WTC11 (cell line): Measurements from ENCODE around the gene SLC25A17. TPM values are rescaled to one million over a fixed set of nuclear protein-coding genes. Genes with fewer than 3 reads are reported as not detected.

Experiments
- ATAC-seq: fragments of 200-7000 bp; cut with Tn5 transposase; 2 replicates; pipeline ENCODE4 v1.10.0; 2021; ENCODE audit warnings: mild to moderate bottlenecking, moderate library complexity
- CTCF ChIA-PET: fragments of 300-600 bp; sonication (Branson Sonifier 250); formaldehyde crosslinking; loops from one replicate; lab custom pipeline; 2021; ENCODE audit warnings: antibody characterized with exemption; lab: Charles Lee
- POLR2A ChIA-PET: fragments of 350-600 bp; sonication (Branson Sonifier 250); formaldehyde crosslinking; loops from one replicate; lab custom pipeline; 2021; ENCODE audit warnings: antibody characterized with exemption; lab: Charles Lee
- DNase-seq: peaks from one replicate; pipeline ENCODE4 v3.0.0; 2021; ENCODE audit warnings: low spot score
- H3K27ac Mint-ChIP-seq: 2 replicates; pipeline ENCODE4 v1.8.0; 2021; ENCODE audit warnings: mixed read lengths
- H3K27me3 Mint-ChIP-seq: 2 replicates; pipeline ENCODE4 v1.8.0; 2021; ENCODE audit warnings: low read depth, mild to moderate bottlenecking, moderate library complexity, mixed read lengths
- H3K36me3 Mint-ChIP-seq: 2 replicates; pipeline ENCODE4 v1.8.0; 2021; ENCODE audit warnings: mixed read lengths
- H3K4me1 Mint-ChIP-seq: 2 replicates; pipeline ENCODE4 v1.8.0; 2022; ENCODE audit warnings: mixed read lengths
- H3K4me3 Mint-ChIP-seq: 2 replicates; pipeline ENCODE4 v1.8.0; 2021; ENCODE audit warnings: mild to moderate bottlenecking, moderate library complexity, mixed read lengths
- H3K9me3 Mint-ChIP-seq: 2 replicates; pipeline ENCODE4 v1.8.0; 2021; ENCODE audit warnings: mixed read lengths
- E2F5 ChIP-seq: sonication (generic); formaldehyde crosslinking; IDR thresholded peaks from 2 replicates; pipeline ENCODE4 v1.8.1; 2022; ENCODE audit warnings: mild to moderate bottlenecking, moderate library complexity, missing genetic modification reagents
- FOXJ3 ChIP-seq: sonication (generic); formaldehyde crosslinking; IDR thresholded peaks from 2 replicates; pipeline ENCODE4 v1.9.0; 2021; ENCODE audit warnings: missing genetic modification reagents, mild to moderate bottlenecking, borderline replicate concordance
- FOXP1 ChIP-seq: sonication (generic); formaldehyde crosslinking; IDR thresholded peaks from 2 replicates; pipeline ENCODE4 v1.8.0; 2022; ENCODE audit warnings: missing genetic modification reagents, mild to moderate bottlenecking, moderate library complexity, borderline replicate concordance
- FOXP4 ChIP-seq: sonication (generic); formaldehyde crosslinking; IDR thresholded peaks from 2 replicates; pipeline ENCODE4 v1.8.0; 2022; ENCODE audit warnings: mild to moderate bottlenecking, missing genetic modification reagents
- HMGA2 ChIP-seq: fragments of 250-450 bp; sonication (Bioruptor Pico); IDR thresholded peaks from 2 replicates; pipeline ENCODE4 v1.4.0; 2021; ENCODE audit warnings: mild to moderate bottlenecking, moderate library complexity
- IRF2 ChIP-seq: sonication (generic); formaldehyde crosslinking; IDR thresholded peaks from 2 replicates; pipeline ENCODE4 v1.8.0; 2022; ENCODE audit warnings: low read depth, missing genetic modification reagents, borderline replicate concordance
- KAT7 ChIP-seq: sonication (generic); formaldehyde crosslinking; IDR thresholded peaks from 2 replicates; pipeline ENCODE4 v1.8.1; 2023; ENCODE audit warnings: missing genetic modification reagents, mild to moderate bottlenecking, borderline replicate concordance
- MYBL2 ChIP-seq: sonication (generic); formaldehyde crosslinking; IDR thresholded peaks from 2 replicates; pipeline ENCODE4 v1.8.1; 2023; ENCODE audit warnings: mild to moderate bottlenecking, moderate library complexity, missing genetic modification reagents
- NFYB ChIP-seq: sonication (generic); formaldehyde crosslinking; conservative IDR thresholded peaks from 2 replicates; pipeline ENCODE4 v1.8.0; 2022; ENCODE audit warnings: low read depth, missing genetic modification reagents
- NR1H2 ChIP-seq: sonication (generic); formaldehyde crosslinking; IDR thresholded peaks from 2 replicates; pipeline ENCODE4 v1.9.0; 2021; ENCODE audit warnings: mild to moderate bottlenecking, moderate library complexity, missing genetic modification reagents
- SMAD3 ChIP-seq: sonication (generic); formaldehyde crosslinking; IDR thresholded peaks from 2 replicates; pipeline ENCODE4 v1.8.0; 2022; ENCODE audit warnings: missing genetic modification reagents, mild to moderate bottlenecking, borderline replicate concordance
- ZNF232 ChIP-seq: sonication (generic); formaldehyde crosslinking; IDR thresholded peaks from 2 replicates; pipeline ENCODE4 v1.8.0; 2022; ENCODE audit warnings: mild to moderate bottlenecking, missing genetic modification reagents
- total RNA-seq: library from RNA; stranded (reverse); gene quantifications from 3 replicates; pipeline ENCODE4 v1.2.3, GENCODE V29; 2021
- TF ChIP-seq, protein P1 (sequence below): sonication (generic); formaldehyde crosslinking; IDR thresholded peaks from 2 replicates; pipeline ENCODE4 v1.8.0; 2023; ENCODE audit warnings: missing genetic modification reagents, mild to moderate bottlenecking, borderline replicate concordance
- TF ChIP-seq, protein P2 (sequence below): sonication (generic); formaldehyde crosslinking; IDR thresholded peaks from 2 replicates; pipeline ENCODE4 v1.8.1; 2022; ENCODE audit warnings: low read depth, mild to moderate bottlenecking, moderate library complexity, missing genetic modification reagents, borderline replicate concordance
- TF ChIP-seq, protein P3 (sequence below): sonication (generic); formaldehyde crosslinking; IDR thresholded peaks from 2 replicates; pipeline ENCODE4 v1.8.0; 2022; ENCODE audit warnings: missing genetic modification reagents

The SLC25A17 gene
- total RNA-seq, 1 experiment from 2014 or later = 29.6 TPM

DNA sequence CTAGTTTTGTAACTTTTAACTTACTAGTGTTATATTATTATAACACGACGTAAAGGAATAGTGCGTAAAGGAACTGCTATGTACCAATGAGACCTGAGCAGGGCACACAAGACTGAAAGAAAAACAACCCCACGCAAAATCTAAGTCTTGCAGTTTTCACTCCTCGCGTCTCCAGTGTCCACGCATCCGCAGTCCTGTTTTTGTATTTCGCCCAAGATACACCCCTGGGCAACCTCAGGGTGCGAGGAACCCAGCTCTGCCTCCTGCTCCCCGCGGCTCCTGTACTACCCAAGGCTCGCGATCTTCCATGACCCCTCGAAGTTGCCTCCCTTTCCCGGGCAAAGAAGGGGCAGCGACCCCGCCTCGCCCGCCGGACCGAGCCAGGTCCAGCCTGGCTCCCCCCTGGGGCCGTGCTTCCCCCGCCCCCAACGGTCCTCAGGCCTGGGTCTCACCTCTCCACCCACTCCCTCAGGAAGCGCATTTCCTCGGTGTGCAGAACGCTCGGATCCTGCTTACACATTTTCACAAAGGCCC is 36.9 kb upstream of the SLC25A17 start:
- Mint-ChIP-seq H3K4me3 (peak overlapping the region; percentile 99), H3K9me3 (no peaks in the 10 kb centered on the region), H3K4me1 (peaks cover 33% of the 10 kb centered on the region), H3K27ac (peak overlapping the region; percentile 100)
- POLR2A ChIA-PET = interaction anchor here (0.6 to 1.5 kb wide), 5 partner anchors 43 to 251 kb away, joined by 3 to 4 read pairs (median 3); partner anchors contain the start of gene MRTFA
- CTCF ChIA-PET = interaction anchor here (0.6 to 2.0 kb wide), 5 partner anchors 43 to 529 kb away, joined by 3 to 6 read pairs (median 5); no protein-coding TSS in a partner anchor
- peak; percentile 61 for DNase-seq
- ATAC-seq = peak; percentile 47
- no peak for TF ChIP-seq ZNF232 (CRISPR knock-in tag)
- TF ChIP-seq, protein P1, sequence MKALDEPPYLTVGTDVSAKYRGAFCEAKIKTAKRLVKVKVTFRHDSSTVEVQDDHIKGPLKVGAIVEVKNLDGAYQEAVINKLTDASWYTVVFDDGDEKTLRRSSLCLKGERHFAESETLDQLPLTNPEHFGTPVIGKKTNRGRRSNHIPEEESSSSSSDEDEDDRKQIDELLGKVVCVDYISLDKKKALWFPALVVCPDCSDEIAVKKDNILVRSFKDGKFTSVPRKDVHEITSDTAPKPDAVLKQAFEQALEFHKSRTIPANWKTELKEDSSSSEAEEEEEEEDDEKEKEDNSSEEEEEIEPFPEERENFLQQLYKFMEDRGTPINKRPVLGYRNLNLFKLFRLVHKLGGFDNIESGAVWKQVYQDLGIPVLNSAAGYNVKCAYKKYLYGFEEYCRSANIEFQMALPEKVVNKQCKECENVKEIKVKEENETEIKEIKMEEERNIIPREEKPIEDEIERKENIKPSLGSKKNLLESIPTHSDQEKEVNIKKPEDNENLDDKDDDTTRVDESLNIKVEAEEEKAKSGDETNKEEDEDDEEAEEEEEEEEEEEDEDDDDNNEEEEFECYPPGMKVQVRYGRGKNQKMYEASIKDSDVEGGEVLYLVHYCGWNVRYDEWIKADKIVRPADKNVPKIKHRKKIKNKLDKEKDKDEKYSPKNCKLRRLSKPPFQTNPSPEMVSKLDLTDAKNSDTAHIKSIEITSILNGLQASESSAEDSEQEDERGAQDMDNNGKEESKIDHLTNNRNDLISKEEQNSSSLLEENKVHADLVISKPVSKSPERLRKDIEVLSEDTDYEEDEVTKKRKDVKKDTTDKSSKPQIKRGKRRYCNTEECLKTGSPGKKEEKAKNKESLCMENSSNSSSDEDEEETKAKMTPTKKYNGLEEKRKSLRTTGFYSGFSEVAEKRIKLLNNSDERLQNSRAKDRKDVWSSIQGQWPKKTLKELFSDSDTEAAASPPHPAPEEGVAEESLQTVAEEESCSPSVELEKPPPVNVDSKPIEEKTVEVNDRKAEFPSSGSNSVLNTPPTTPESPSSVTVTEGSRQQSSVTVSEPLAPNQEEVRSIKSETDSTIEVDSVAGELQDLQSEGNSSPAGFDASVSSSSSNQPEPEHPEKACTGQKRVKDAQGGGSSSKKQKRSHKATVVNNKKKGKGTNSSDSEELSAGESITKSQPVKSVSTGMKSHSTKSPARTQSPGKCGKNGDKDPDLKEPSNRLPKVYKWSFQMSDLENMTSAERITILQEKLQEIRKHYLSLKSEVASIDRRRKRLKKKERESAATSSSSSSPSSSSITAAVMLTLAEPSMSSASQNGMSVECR = no peak
- no peak for TF ChIP-seq FOXP4 (CRISPR knock-in tag)
- no peak for TF ChIP-seq FOXJ3 (CRISPR knock-in tag)
- TF ChIP-seq HMGA2 (CRISPR knock-in tag) = no peak
- TF ChIP-seq SMAD3 (CRISPR knock-in tag) = no peak
- no peak for TF ChIP-seq NR1H2 (CRISPR knock-in tag)
- TF ChIP-seq E2F5 (CRISPR knock-in tag) = 0 out of 2 replicates have a peak, but pooled peaks have one; percentile 56
- TF ChIP-seq, protein P2, sequence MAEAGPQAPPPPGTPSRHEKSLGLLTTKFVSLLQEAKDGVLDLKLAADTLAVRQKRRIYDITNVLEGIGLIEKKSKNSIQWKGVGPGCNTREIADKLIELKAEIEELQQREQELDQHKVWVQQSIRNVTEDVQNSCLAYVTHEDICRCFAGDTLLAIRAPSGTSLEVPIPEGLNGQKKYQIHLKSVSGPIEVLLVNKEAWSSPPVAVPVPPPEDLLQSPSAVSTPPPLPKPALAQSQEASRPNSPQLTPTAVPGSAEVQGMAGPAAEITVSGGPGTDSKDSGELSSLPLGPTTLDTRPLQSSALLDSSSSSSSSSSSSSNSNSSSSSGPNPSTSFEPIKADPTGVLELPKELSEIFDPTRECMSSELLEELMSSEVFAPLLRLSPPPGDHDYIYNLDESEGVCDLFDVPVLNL (CRISPR knock-in tag) = no peak
- TF ChIP-seq NFYB (CRISPR knock-in tag) = no peak
- TF ChIP-seq MYBL2 = 0 out of 2 replicates have a peak, but pooled peaks have one; percentile 64
- TF ChIP-seq, protein P3, sequence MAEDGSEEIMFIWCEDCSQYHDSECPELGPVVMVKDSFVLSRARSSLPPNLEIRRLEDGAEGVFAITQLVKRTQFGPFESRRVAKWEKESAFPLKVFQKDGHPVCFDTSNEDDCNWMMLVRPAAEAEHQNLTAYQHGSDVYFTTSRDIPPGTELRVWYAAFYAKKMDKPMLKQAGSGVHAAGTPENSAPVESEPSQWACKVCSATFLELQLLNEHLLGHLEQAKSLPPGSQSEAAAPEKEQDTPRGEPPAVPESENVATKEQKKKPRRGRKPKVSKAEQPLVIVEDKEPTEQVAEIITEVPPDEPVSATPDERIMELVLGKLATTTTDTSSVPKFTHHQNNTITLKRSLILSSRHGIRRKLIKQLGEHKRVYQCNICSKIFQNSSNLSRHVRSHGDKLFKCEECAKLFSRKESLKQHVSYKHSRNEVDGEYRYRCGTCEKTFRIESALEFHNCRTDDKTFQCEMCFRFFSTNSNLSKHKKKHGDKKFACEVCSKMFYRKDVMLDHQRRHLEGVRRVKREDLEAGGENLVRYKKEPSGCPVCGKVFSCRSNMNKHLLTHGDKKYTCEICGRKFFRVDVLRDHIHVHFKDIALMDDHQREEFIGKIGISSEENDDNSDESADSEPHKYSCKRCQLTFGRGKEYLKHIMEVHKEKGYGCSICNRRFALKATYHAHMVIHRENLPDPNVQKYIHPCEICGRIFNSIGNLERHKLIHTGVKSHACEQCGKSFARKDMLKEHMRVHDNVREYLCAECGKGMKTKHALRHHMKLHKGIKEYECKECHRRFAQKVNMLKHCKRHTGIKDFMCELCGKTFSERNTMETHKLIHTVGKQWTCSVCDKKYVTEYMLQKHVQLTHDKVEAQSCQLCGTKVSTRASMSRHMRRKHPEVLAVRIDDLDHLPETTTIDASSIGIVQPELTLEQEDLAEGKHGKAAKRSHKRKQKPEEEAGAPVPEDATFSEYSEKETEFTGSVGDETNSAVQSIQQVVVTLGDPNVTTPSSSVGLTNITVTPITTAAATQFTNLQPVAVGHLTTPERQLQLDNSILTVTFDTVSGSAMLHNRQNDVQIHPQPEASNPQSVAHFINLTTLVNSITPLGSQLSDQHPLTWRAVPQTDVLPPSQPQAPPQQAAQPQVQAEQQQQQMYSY (CRISPR knock-in tag) = peak; percentile 48; the same call in 1 of the 2 replicates
- no peak for TF ChIP-seq KAT7 (CRISPR knock-in tag)
- no peak for TF ChIP-seq IRF2 (CRISPR knock-in tag)
- peak; percentile 69; the same call in 1 of the 2 replicates for TF ChIP-seq FOXP1 (CRISPR knock-in tag)
- TF ChIP-seq, all 79 proteins: peak for 4
- no peaks in the 10 kb centered on the region for H3K27me3 Mint-ChIP-seq
- H3K36me3 Mint-ChIP-seq = peaks cover 9% of the 10 kb centered on the region
